ENCODE results near the gene TXNDC15. TPM values are rescaled to one million over a fixed set of nuclear protein-coding genes. Genes with fewer than 3 reads are reported as not detected.

The TXNDC15 gene
- total RNA-seq, 1 experiment from 2014 or later: 31.3 TPM

GRCh38 chr5:134948911-134949310 lies 74.7 kb downstream of the TXNDC15 start:
- Histone ChIP-seq H3T11ph (ENCODE audit: low read length) (no peak overlapping the region), H2BK120ac (ENCODE audit: low read depth, low read length, poor library complexity, severe bottlenecking) (no peak overlapping the region), H3K4me1 (ENCODE audit: insufficient read depth, low read length) (no peaks in the 10 kb centered on the region), H2AFZ (ENCODE audit: low read length) (no peak overlapping the region), H3K27me3 (ENCODE audit: insufficient read depth, low read length) (no peaks in the 10 kb centered on the region), H4K8ac (replicated peaks; ENCODE audit: insufficient read length, low read depth, low read length) (no peak overlapping the region), H3K4ac (ENCODE audit: low read depth, low read length) (no peak overlapping the region), H3K23me2 (ENCODE audit: insufficient read length, low read depth, low read length, poor library complexity, severe bottlenecking) (no peaks in the 10 kb centered on the region), H3K9ac (ENCODE audit: extremely low read depth, insufficient read length, low read length) (no peak overlapping the region), H3K27ac (ENCODE audit: insufficient read length, low read depth, low read length) (no peak overlapping the region), H3K18ac (ENCODE audit: insufficient read length, low read depth, low read length) (no peak overlapping the region), H4K5ac (ENCODE audit: insufficient read length, low read depth, low read length) (no peak overlapping the region), H3K79me2 (ENCODE audit: insufficient read depth, low read length) (no peaks in the 10 kb centered on the region), H3K4me2 (ENCODE audit: insufficient read depth, insufficient read length, low read length) (no peak overlapping the region), H3K56ac (ENCODE audit: insufficient read length, low read depth, low read length) (no peak overlapping the region), H4K91ac (ENCODE audit: insufficient read length, low read depth, low read length) (no peak overlapping the region), H2BK20ac (ENCODE audit: low read depth, low read length, poor library complexity, severe bottlenecking) (no peak overlapping the region), H2BK15ac (ENCODE audit: low read depth, low read length) (no peak overlapping the region), H3K14ac (ENCODE audit: insufficient read depth, low read length) (no peak overlapping the region), H2AK5ac (ENCODE audit: insufficient read length, low read length) (no peak overlapping the region), H2BK12ac (ENCODE audit: insufficient read length, low read depth, low read length) (no peak overlapping the region), H3K23ac (ENCODE audit: insufficient read length, low read depth, low read length) (no peak overlapping the region), H2BK5ac (ENCODE audit: insufficient read length, low read length) (no peak overlapping the region), H4K20me1 (ENCODE audit: control insufficient read depth, insufficient read depth, insufficient read length) (no peaks in the 10 kb centered on the region), H3K9me3 (ENCODE audit: control insufficient read depth, low read depth, low read length) (no peaks in the 10 kb centered on the region), H3K79me1 (ENCODE audit: insufficient read depth, low read depth, low read length, poor library complexity, severe bottlenecking) (no peaks in the 10 kb centered on the region)
- Mint-ChIP-seq H3K4me3 (no peak overlapping the region), H3K36me3 (ENCODE audit: insufficient read depth in 1 of 3, low read depth in 3 of 3) (peaks cover 0 to 2% (median 0%) of the 10 kb centered on the region in 3 experiments; a peak in 1 of 7 replicates), H3K27me3 (ENCODE audit: low read depth) (no peaks in the 10 kb centered on the region), H3K4me1 (peaks cover 0 to 2% of the 10 kb centered on the region in 2 experiments; a peak in 1 of 4 replicates), H3K27ac (no peak overlapping the region), H3K9me3 (no peaks in the 10 kb centered on the region; a peak in 1 of 5 replicates)
- WGBS (ENCODE audit: extremely low coverage, insufficient read length, low lambda C conversion rate): no CpG with 5 or more reads among the region's 5 CpGs
- no peak for TF ChIP-seq CTCF (conservative IDR thresholded peaks at IDR 0.05)
- DNase-seq: no peak
